Measurements from ENCODE around the gene NEDD4L.

The NEDD4L gene

GRCh38 chr18:58188996-58189395 is 145.0 kb downstream of the NEDD4L start:
- DNase-seq, result no peak

- DNase-seq, result no peak
Measured at GRCh38 chr18:58190842-58191530, 147.0 kb downstream of the NEDD4L start.

GRCh38 chr18:58191626-58192025 is 147.6 kb downstream of the NEDD4L start:
- DNase-seq, result no peak

- DNase-seq, result no peak
Measured at GRCh38 chr18:58192519-58192918, 148.5 kb downstream of the NEDD4L start.

- DNase-seq, result no peak
Measured at GRCh38 chr18:58194028-58194427, 150.0 kb downstream of the NEDD4L start.

- DNase-seq, result peak; percentile 76
Measured at GRCh38 chr18:58195278-58195765, 151.3 kb downstream of the NEDD4L start.

- DNase-seq, result no peak
Measured at GRCh38 chr18:58196164-58196563, 152.1 kb downstream of the NEDD4L start.

GRCh38 chr18:58196881-58197872 is 153.2 kb downstream of the NEDD4L start:
- no peak for DNase-seq

GRCh38 chr18:58201268-58201667 is 157.2 kb downstream of the NEDD4L start:
- no peak for DNase-seq

- DNase-seq, result peak; percentile 75
Measured at GRCh38 chr18:58201733-58202730, 158.0 kb downstream of the NEDD4L start.

- DNase-seq, result no peak
Measured at GRCh38 chr18:58204776-58205442, 160.9 kb downstream of the NEDD4L start.

- no peak for DNase-seq
Measured at GRCh38 chr18:58205443-58206160, 161.6 kb downstream of the NEDD4L start.

- DNase-seq, result no peak
Measured at GRCh38 chr18:58207520-58208152, 163.6 kb downstream of the NEDD4L start.

- no peak for DNase-seq
Measured at GRCh38 chr18:58208207-58208932, 164.3 kb downstream of the NEDD4L start.

- no peak for DNase-seq
Measured at GRCh38 chr18:58209326-58209725, 165.3 kb downstream of the NEDD4L start.

- DNase-seq, result no peak
Measured at GRCh38 chr18:58211510-58211909, 167.5 kb downstream of the NEDD4L start.

GRCh38 chr18:58212274-58212673 is 168.2 kb downstream of the NEDD4L start:
- DNase-seq, result no peak

GRCh38 chr18:58213440-58213839 is 169.4 kb downstream of the NEDD4L start:
- DNase-seq, result no peak

- no peak for DNase-seq
Measured at GRCh38 chr18:58215011-58215410, 171.0 kb downstream of the NEDD4L start.

GRCh38 chr18:58216071-58216481 is 172.1 kb downstream of the NEDD4L start:
- DNase-seq, result no peak

All from NCI-H748 treated with DMSO at 0.1 percent for 48 hours (cell line).